NCI-H748 (cell line): Measurements from ENCODE around the gene STX2.
A peak's percentile ranks its signal among the peaks of the same experiment; 100 is the strongest.
"Not testable (repeated sequence)": the region's sequence is repeated elsewhere in the genome, so short reads cannot be mapped to it uniquely, and the experiment has no call there.

Source experiments
- DNase-seq: peaks from one replicate; lab custom pipeline; 2025; ENCODE audit not compliant: unreplicated experiment; lab: John Stamatoyannopoulos, UW

The STX2 gene

GRCh38 chr12:130768120-130768519 is 70.9 kb downstream of the STX2 start:
- DNase-seq: no peak

GRCh38 chr12:130766470-130766869 is 72.6 kb downstream of the STX2 start:
- no peak for DNase-seq

DNA sequence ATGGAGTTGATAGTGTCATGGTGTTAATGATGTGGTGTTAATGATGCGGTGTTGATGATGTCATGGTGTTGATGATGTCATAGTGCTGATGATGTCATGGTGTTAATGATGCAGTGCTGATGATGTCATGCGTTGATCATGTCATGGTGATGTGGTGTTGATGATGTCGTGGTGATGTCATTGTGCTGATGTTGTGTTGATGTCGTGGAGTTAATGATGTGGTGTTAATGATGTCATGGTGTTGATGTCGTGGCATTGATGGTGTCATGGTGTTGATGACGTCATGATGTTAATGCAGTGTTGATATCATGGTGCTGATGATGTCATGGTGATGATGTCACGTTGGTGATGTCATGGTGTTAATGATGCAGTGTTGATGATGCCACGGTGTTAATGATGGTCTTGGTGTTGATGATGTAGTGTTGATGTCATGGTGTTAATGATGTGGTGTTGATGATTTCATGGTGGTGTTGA is 73.8 kb downstream of the STX2 start:
- DNase-seq: no peak

DNA sequence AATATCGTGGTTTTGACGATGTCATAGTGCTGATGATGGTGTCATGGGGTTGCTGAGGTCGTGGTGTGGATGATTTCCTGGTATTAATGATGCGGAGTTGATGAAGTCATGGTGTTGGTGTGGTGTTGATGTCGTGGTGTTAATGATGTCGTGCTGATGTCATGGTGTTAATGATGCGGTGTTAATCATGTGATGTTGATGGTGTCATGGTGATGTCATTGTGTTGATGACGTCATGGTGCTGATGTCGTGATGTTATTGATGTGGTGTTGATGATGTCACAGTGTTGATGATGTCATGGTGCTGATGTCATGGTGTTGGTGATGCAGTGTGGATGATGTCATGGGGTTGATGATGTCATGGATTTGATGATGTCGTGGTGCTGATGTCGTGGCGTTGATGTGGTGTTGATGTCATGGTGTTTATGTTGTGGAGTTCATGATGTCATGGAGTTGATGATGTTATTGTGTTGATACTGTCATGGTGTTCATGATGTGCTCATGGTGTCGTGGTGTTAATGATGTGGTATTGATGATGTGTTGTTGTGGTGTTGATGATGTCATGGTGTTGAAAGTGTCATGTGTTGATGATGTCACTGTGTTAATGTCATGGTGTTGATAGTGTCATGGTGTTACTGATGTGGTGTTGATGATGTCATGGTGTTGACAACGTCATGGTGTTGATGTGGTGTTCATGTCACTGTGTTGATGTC is 74.4 kb downstream of the STX2 start:
- DNase-seq: no peak

GRCh38 chr12:130764073-130764472 is 75.0 kb downstream of the STX2 start:
- no peak for DNase-seq

- DNase-seq: no peak
These were observed 76.8 kb downstream of the STX2 start for GRCh38 chr12:130762319-130762675.

DNA sequence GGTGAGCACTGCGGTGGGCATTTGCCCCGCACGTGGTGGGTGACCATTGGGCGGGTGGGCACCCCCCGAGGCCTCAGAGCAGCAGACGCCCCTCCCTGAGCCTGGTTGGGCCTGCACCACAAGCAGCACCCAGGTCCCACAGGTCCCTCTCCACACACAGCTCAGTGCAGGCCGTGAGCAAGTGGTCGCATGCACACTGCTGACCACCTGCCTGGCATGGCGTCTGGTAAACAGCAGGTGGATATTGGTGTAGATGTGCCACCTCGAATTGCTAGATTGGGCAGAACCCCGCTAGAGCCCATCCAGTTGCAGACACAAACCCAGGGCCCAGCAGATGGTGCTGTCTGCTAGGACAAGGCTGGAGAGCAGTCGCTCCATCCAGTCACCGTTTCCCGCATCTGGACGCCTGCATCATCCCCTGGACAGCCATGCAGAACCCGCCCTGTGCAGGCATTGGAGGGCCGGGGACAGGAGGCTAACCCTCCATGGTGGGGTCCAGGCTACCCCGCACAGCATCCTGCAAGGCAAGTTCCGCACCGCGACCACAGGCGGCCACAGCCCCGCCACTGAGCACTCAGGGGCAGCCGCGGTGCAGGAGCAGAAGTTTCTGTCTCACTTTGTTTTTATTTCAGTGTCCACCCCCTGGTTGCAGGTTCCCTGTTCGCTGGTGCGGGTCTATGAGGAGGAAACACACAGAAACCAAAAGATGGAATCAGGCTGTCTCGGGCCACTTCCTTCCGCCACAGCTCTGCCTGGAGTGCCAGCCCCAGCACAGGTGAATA is 77.3 kb downstream of the STX2 start:
- peak; percentile 74 for DNase-seq

DNA sequence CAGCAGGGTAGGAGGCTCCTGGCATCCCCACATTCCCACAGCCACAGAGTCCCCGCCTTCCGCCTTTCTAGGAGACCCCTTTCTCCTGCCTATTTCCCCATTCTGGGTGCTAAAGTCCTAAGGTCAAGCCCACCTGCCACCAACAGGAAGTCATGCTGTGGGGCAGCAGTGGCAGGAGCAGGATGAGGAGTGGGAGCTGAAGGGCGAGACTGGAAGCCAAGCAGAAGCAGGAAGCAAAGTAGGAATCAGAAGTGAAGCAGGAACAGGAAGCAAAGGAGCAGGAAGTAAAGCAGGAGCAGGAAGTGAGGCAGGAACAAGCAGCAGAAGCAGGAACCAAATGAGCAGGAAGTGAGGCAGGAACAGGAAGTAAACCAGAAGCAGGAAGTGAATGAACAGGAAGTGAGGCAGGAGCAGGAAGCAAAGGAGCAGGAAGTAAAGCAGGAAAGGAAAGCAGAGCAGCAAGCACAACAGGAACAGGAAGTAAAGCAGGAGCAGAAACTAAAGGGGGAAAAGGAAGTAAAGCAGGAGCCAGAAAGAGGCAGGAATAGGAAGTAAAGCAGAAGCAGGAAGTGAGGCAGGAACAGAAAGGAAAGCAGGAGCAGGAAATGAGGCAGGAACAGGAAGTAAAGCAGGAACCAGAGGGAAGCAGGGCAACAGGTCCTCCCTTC is 84.7 kb downstream of the STX2 start:
- DNase-seq: no peak

DNA sequence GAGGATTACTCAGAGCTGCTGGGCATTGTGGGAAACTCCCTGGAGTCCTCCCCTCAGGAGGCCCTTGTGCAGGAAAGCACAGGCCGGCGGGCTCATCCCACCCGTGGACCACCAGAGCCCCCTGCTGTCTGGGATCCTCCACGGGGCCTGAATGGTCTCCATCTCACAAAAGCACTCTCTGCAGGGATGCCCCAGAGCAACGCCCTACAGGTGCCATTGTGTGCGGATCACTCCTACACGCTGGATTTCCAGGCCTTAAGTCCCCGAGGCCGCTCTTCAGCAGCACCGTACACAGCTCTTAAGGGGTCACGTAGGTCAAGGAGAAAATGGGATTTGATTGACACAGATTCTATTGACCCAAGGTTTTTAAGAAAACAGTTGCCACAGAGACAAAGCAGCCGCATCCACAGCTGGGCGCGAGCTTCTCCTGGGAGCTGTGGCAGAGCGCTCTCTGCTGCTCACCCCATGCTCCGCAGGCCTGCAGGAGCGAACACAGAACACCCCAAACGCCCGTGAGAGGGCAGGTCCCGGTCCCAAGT is 86.3 kb downstream of the STX2 start:
- DNase-seq: peak; percentile 52

DNA sequence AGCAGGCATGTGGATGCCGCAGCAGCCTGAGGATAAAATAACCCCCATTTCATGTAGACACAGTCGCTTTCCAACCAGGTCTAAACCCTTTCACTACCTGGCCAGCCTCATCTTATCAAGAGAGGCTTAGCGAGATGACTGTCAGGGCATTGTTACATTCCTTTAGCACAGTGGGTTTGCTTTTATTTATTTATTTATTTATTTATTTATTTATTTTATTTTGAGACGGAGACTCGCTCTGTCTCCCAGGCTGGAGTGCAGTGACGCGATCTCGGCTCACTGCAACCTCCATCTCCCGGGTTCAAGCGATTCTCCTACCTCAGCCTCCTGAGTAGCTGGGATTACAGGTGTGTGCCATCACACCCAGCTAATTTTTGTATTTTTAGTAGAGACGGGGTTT is 87.0 kb downstream of the STX2 start:
- DNase-seq: not testable (repeated sequence)

- DNase-seq: no peak
These were observed 90.3 kb downstream of the STX2 start for GRCh38 chr12:130748786-130749185.

GRCh38 chr12:130747867-130748740 is 90.9 kb downstream of the STX2 start:
- peak; percentile 84 for DNase-seq

DNA sequence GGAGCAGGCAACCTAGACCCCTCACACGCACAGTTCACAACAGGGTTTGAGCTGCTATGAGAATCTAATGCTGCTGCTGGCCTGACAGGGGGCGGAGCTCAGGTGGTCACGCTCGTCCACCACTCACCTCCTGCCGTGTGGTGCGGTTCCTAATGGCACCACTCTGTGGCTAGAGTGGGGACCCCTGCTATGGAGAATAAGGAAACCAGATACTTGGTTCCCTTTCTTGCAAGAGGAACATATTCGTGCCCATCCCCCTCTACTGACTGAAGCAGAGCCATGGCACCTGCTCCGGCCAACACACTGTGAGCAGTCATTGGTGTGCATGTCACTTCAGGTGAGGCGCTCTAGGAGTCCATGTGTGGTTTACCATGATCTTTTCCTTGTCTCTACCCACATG is 92.5 kb downstream of the STX2 start:
- DNase-seq: no peak

GRCh38 chr12:130745921-130746320 is 93.1 kb downstream of the STX2 start:
- no peak for DNase-seq

DNA sequence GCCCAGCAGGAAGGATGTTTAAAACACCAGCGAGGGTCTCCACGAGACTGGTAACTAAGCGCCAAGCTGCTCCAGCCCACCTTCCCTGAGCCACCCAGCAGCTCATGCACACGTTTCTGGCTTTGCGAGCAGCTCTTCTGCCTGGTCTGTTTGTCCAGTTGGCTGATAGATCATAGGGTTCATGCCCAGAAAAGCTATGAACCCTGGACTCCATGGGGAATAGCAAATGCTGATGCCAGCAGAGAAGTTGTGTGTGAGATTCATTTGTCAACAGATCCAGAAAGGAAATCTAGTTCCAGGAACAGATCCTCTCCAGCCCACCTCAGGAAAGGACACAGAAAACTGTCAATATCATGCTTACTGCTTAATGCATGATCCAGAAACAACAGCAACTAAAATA is 94.8 kb downstream of the STX2 start:
- DNase-seq: no peak

- no peak for DNase-seq
These were observed 95.4 kb downstream of the STX2 start for GRCh38 chr12:130743606-130744005.

- no peak for DNase-seq
These were observed 95.9 kb downstream of the STX2 start for GRCh38 chr12:130743176-130743575.

DNA sequence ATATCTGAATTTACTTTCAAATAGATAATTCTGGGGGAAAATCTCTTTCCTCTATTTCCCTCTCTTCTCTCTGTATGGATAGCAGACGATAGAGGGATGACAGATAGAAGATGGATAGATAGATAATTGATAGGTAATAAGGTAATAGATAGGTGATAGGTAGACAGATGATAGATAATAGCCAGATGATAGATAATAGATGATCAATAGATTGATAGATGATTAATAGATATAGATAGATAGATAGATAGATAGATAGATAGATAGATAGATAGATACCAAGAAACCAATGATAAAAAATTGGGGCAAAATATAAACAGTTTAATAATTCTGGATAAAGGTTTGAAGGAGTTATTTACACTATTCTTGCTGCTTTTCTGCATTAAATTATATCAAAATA is 96.3 kb downstream of the STX2 start:
- DNase-seq: no peak

DNA sequence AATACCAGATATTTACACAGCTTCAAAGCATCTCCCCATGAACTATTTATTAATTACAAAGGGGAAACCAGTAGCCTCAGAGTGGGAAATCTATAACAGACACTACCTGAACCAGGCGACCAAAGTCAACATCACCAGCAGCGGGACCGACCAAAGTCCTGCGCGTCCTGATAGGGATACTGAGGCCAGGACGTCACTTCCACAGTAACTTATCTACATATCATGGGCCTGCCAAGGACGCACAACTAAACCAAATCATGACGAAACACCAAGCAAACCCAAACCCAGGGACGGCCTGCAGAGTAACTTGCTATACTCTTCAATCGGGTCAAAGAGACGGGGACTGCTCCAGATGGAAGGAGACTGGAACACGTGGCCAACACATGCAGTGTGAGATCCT is 96.9 kb downstream of the STX2 start:
- DNase-seq: no peak
